ENCODE data around the gene CCR1.

GRCh38 chr3:46245146-46245545, 37.0 kb upstream of the CCR1 start:
- no peak for TF ChIP-seq ZNF704 (CRISPR knock-in tag; IDR thresholded peaks at IDR 0.05; ENCODE audit: borderline replicate concordance)
- no peak for TF ChIP-seq STAT6 (CRISPR knock-in tag; IDR thresholded peaks at IDR 0.05; ENCODE audit: borderline replicate concordance)
- TF ChIP-seq ZNF839 (CRISPR knock-in tag; IDR thresholded peaks at IDR 0.05; ENCODE audit: borderline replicate concordance), result no peak
- TF ChIP-seq MYNN (CRISPR knock-in tag; IDR thresholded peaks at IDR 0.05; ENCODE audit: low read depth), result no peak
- no peak for TF ChIP-seq ZNF775 (CRISPR knock-in tag; IDR thresholded peaks at IDR 0.05; ENCODE audit: borderline replicate concordance)
- TF ChIP-seq GABPB1 (CRISPR knock-in tag; IDR thresholded peaks at IDR 0.05), result no peak
- no peak for TF ChIP-seq ZNF468 (CRISPR knock-in tag; IDR thresholded peaks at IDR 0.05)
- TF ChIP-seq CTCF (CRISPR knock-in tag; IDR thresholded peaks at IDR 0.05), result no peak
- TF ChIP-seq, protein P1, sequence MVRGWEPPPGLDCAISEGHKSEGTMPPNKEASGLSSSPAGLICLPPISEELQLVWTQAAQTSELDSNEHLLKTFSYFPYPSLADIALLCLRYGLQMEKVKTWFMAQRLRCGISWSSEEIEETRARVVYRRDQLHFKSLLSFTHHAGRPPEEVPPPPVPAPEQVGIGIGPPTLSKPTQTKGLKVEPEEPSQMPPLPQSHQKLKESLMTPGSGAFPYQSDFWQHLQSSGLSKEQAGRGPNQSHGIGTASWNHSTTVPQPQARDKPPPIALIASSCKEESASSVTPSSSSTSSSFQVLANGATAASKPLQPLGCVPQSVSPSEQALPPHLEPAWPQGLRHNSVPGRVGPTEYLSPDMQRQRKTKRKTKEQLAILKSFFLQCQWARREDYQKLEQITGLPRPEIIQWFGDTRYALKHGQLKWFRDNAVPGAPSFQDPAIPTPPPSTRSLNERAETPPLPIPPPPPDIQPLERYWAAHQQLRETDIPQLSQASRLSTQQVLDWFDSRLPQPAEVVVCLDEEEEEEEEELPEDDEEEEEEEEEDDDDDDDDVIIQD (CRISPR knock-in tag; IDR thresholded peaks at IDR 0.05; ENCODE audit: low read depth), result no peak
- TF ChIP-seq ZNF225 (CRISPR knock-in tag; IDR thresholded peaks at IDR 0.05), result no peak
- no peak for TF ChIP-seq SMARCE1 (IDR thresholded peaks at IDR 0.05; ENCODE audit: borderline replicate concordance)
